HG02798 (cell line): ENCODE measurements around the gene FKBP9.
"Not testable (repeated sequence)": the region's sequence is repeated elsewhere in the genome, so short reads cannot be mapped to it uniquely, and the experiment has no call there.

Source experiments
- ATAC-seq: cut with Tn5 transposase; IDR thresholded peaks from one replicate; pipeline ENCODE4 v1.9.1; 2021; ENCODE audit warnings: mild to moderate bottlenecking; ENCODE audit not compliant: unreplicated experiment, poor library complexity

Gene FKBP9, protein sequence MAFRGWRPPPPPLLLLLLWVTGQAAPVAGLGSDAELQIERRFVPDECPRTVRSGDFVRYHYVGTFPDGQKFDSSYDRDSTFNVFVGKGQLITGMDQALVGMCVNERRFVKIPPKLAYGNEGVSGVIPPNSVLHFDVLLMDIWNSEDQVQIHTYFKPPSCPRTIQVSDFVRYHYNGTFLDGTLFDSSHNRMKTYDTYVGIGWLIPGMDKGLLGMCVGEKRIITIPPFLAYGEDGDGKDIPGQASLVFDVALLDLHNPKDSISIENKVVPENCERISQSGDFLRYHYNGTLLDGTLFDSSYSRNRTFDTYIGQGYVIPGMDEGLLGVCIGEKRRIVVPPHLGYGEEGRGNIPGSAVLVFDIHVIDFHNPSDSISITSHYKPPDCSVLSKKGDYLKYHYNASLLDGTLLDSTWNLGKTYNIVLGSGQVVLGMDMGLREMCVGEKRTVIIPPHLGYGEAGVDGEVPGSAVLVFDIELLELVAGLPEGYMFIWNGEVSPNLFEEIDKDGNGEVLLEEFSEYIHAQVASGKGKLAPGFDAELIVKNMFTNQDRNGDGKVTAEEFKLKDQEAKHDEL

GRCh38 chr7:32957326-32958045 is at the start of gene FKBP9:
Gene FKBP9 (plus strand): TSS chr7:32957440. CDS start chr7:32957574, 134 bp downstream.
- ATAC-seq, result peak; percentile 88

- ATAC-seq, result no peak
Observed at GRCh38 chr7:32910195-32910594, 47.0 kb upstream of the FKBP9 start.

DNA sequence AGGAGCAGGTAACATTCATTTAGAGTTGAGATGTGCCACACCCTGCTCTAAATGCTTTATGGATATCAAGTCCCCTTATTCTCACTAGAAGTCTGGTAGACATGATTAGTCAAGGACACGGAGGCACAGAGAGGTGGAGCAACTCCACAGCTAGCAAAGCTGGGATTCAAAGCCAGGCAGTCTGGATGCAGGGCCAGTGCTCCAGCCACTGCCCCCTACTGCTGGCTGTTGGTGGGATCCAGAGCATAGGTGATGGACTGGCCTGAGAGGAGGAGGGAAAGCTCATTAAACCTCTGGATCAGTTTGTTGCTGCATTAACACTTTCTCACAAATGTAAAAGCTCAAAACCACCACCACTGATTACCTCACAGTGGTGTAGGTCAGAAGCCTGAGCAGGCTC is 43.1 kb upstream of the FKBP9 start:
- no peak for ATAC-seq

DNA sequence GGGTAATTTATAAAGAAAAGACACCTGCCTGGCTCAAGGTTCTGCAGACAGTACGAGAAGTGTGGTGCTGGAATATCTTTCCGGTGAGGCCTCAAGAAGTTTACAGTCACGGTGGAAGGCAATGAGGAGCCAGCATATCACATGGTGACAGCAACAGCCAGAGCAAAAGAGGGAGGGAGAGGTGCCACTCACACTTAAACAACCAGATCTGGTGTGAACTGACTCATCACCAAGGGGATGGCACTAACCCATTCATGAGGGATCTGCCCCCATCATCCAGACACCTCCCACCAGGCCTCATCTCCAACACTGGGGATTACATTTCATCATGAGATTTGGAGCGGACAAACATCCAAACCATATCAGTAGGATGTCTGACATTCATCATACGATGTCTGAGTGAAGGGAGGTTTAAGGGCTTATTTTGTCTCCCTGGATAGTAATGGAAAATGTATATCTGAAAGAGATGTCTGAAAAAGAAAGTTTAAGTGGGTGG is 42.2 kb upstream of the FKBP9 start:
- ATAC-seq, result no peak

- ATAC-seq, result no peak
Observed at GRCh38 chr7:32916006-32916405, 41.2 kb upstream of the FKBP9 start.

GRCh38 chr7:32916994-32917393 is 40.2 kb upstream of the FKBP9 start:
- not testable (repeated sequence) for ATAC-seq

DNA sequence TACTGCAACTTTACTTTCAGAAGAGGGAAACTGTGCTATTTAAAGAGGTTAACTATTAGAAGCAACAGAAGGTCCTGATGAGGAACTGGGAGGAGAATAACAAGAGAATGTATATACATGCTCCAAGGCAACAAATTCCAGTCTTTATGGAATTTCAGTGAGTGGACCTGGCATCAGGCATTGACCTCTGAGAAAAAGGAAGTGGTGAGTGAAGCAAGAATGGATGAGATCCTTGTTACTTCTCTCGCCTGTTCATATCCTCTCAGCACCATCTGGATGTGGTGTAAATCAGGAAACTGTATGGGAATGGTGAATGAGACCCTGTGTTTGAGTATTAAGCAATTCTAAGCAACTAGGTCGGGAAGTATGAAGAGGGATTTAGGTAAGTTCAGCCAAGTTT is 35.3 kb upstream of the FKBP9 start:
- ATAC-seq, result no peak

DNA sequence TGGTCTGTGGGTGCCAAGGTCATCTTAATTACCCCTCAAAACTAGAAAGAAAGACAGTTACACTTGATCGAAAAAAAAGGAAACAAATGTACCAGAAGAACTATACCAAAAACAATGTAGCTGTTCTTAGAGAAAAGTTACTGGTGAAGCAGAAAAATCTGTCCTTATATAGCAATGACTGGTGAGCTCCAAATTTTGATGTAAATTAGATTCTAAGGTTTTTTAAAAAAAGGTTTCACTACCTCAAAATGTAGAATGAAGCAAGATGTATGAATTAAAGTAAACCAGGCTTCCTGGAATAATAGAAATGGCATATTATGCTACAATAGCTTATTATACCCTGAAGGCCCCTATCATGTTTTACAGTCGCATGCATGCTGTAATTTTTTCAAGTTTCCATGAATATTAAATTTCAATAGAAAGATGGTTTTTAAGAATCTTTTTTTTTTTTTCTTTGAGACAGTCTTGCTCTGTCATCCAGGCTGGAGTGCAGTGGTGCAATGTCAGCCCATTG is 28.4 kb upstream of the FKBP9 start:
- no peak for ATAC-seq

- ATAC-seq, result no peak
Observed at GRCh38 chr7:32929430-32930143, 27.7 kb upstream of the FKBP9 start.

DNA sequence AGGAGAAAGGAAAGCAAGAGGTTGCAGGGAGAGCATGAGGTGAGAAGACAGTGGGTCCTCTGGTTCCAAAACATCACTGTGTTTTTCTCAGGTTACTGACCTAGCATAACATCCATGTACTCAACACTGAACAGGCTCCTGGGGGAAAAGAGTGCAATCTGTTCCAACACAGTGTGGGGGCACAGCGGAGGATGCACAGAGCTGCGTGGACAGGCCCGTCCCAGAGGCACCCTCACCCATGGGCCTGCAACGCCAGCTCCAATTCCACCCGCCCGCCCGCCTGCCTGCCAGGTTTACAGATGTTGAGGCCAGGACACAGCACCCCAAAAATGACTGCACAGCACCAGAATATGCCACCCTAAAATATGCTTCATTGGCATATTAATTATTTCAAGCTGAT is 26.9 kb upstream of the FKBP9 start:
- no peak for ATAC-seq

DNA sequence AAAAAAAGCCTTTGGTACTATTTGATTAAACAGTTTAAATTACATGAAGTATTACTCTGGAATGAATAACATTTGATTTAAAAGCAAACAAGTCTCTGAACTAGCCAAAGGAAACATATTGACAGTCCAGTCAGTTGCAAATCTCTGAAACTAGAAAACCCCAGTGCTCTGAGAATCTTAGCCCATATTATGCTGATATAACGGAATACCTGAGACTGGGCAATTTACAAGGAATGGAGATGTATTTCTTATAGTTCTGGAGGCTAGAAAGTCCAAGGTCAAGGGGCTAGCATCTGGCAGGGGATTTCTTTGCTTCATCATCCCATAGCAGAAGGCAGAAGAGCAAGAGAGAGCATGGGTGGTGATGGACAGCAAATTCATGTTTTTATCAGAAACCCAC is 21.7 kb upstream of the FKBP9 start:
- no peak for ATAC-seq

GRCh38 chr7:32936689-32937088 is 20.6 kb upstream of the FKBP9 start:
- ATAC-seq, result no peak

GRCh38 chr7:32937344-32938174 is 19.7 kb upstream of the FKBP9 start:
- ATAC-seq, result no peak

DNA sequence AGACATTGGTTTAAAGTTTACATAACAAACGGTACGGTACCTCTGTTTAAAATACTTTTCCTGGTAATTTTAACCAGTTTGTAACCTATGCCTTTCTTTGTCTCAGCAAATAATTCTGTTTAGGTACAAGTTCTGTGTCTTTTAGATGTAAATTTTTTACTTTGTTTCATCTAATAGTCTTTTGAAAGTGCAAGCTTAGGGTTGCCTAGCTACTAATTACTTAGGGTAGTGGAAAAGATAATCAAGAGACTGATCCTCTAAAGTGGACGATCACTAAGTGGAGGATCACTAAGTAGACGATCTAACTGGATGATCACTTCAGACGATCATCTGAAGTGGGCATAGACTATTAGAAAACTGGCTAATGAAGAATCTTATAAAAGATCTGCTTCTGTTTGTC is 16.1 kb upstream of the FKBP9 start:
- no peak for ATAC-seq

DNA sequence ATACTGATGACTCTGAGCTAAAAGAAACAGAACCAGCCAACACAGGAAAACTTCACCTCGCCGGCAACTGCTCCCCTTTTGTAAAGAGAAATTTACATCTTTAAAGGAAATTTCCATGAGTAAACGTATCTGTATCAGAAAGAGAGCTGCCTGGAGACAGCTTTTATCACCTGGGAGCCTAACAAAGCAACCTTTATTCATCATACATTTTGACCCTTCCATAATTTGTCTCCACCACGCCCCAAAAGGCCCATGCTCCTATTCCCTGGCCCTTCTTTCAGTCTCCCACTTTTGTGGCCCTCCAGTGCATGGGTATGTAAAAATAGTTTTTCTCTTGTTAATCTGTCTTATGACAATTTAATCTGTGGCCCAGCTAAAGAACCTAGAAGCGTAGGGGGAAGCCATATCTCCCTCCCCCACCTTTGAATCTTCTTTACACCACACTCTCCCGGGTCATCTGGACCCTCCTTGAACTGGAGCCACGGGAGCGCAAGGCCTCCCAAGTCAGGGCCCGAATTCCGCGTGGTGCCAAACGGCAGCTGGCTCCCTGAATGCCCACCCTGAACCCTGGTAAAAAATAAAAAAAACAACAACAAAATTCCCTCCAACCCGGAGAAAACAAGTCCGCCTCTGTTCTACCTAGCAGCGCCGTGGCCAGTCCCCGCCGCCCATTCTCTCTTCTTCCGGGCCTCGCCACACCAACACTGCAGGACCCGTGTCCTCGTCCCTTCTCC is 15.4 kb upstream of the FKBP9 start:
- peak; percentile 33 for ATAC-seq

DNA sequence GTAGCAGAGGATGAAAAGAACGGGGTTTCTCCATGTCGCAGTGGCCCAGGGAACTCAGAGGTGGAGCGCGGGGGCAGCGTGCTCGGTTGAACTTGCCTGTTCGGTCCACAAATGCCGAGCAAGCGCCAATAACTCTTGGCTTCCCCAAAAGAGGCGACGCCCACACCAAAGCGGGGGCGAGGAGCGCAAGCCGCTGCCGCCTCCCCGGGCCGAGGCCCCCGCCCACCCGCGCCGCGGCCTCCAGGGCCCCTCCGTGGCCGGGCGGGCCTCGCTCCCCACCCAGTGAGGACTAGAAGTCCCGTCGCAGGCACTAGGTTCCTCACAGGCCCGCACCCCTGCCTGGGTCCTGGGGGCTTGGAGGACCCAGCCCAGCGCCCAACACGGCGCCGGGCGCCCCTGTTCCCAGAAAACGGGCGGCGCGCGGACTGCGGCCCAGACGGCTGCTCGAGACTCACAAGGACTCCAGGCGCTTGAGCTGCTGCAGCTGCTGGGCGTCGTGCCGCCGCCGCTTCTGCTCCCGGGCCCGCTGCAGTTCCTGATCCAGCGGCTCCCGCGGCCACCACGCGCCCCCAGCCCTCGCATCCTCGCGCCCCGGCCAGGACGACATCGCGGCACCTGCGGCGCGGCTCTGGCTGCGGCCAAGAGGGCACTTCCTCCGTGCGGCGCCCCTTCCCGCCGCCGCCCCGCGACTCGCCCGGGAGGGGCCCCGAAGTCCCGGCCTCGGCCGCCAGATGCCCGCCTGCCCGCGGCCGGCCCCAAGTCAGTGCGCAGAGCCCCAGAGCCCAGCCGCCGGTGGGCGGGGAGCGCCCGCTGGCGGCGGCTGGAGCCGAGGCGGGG is 14.6 kb upstream of the FKBP9 start:
- ATAC-seq, result peak; percentile 92

- ATAC-seq, result no peak
Observed at GRCh38 chr7:32943252-32944030, 13.8 kb upstream of the FKBP9 start.
